Fibroblast of lung (primary cell): ENCODE measurements around the gene HMG20A. TPM values are rescaled to one million over a fixed set of nuclear protein-coding genes. Genes with fewer than 3 reads are reported as not detected.

Experiments used
- DNase-seq, 2 donors: peaks; one replicate each; pipeline versions ENCODE4 v3.0.0 to v3.0.0-alpha.2; 2010; ENCODE audit warnings: low read depth in 2 of 2
- H2AFZ ChIP-seq: 2 replicates; pipeline ENCODE4 v1.5.1; 2012; ENCODE audit warnings: low read length, control low read depth, inconsistent platforms
- H3K27ac ChIP-seq: 2 replicates; pipeline ENCODE4 v1.5.1; 2011; ENCODE audit warnings: low read length, control low read depth; ENCODE audit not compliant: insufficient read depth
- H3K27me3 ChIP-seq: 2 replicates; pipeline ENCODE4 v1.5.1; 2011; ENCODE audit warnings: mild to moderate bottlenecking, low read length; ENCODE audit not compliant: control insufficient read depth, insufficient read depth
- H3K36me3 ChIP-seq: 2 replicates; pipeline ENCODE4 v1.5.1; 2011; ENCODE audit warnings: low read length; ENCODE audit not compliant: control insufficient read depth, insufficient read depth
- H3K4me1 ChIP-seq: 2 replicates; pipeline ENCODE4 v1.5.1; 2011; ENCODE audit warnings: low read length; ENCODE audit not compliant: control insufficient read depth, insufficient read depth; ENCODE audit errors: extremely low read depth
- H3K4me2 ChIP-seq: 2 replicates; pipeline ENCODE4 v1.5.1; 2011; ENCODE audit warnings: low read length, control low read depth; ENCODE audit not compliant: insufficient read depth; ENCODE audit errors: extremely low read depth
- H3K4me3 ChIP-seq, 4 experiments: fragments of 200-600 bp in 1 of 4; sonication (generic) in 1 of 4; replicated peaks in 1 of 4; 2 replicates each; pipeline ENCODE4 v1.5.1; 2011 to 2016; ENCODE audit warnings: low read length in 4 of 4, low read depth in 3 of 4, mild to moderate bottlenecking in 3 of 4, control low read depth in 2 of 4, inconsistent platforms in 1 of 4, mixed read lengths in 1 of 4; ENCODE audit not compliant: insufficient read depth in 1 of 4; ENCODE audit errors: control extremely low read depth in 1 of 4
- H3K79me2 ChIP-seq: 2 replicates; pipeline ENCODE4 v1.5.1; 2012; ENCODE audit warnings: mild to moderate bottlenecking, low read length, inconsistent platforms; ENCODE audit not compliant: control insufficient read depth, insufficient read depth
- H3K9ac ChIP-seq: 2 replicates; pipeline ENCODE4 v1.5.1; 2011; ENCODE audit warnings: mild to moderate bottlenecking, low read length, control low read depth; ENCODE audit not compliant: insufficient read depth
- H3K9me3 ChIP-seq: 2 replicates; pipeline ENCODE4 v1.5.1; 2012; ENCODE audit warnings: low read depth, low read length; ENCODE audit not compliant: control insufficient read depth, insufficient read depth
- H4K20me1 ChIP-seq: 2 replicates; pipeline ENCODE4 v1.5.1; 2011; ENCODE audit warnings: low read length; ENCODE audit not compliant: control insufficient read depth, insufficient read depth; ENCODE audit errors: extremely low read depth
- EZH2 ChIP-seq: IDR thresholded peaks from 2 replicates; pipeline ENCODE4 v1.5.1; 2012; ENCODE audit warnings: low read length, control low read depth, mild to moderate bottlenecking; ENCODE audit errors: missing control alignments
- polyA plus RNA-seq, 2 donors: library from polyadenylated mRNA; depleted of rRNA in 1 of 2; stranded (reverse) in 1 of 2; unstranded in 1 of 2; fragments of >200 nt; gene quantifications; 2 replicates each; pipeline ENCODE4 v1.2.1, GENCODE V29; 2011 to 2012; ENCODE audit warnings: missing spikeins in 1 of 2
- total RNA-seq: library from RNA; depleted of rRNA; stranded (reverse); fragments of >200 nt; gene quantifications from 2 replicates; pipeline ENCODE4 v1.2.1, GENCODE V29; 2014
- TF ChIP-seq, protein P1 (sequence below), 2 donors: IDR thresholded peaks in 1 of 2; conservative IDR thresholded peaks in 1 of 2; 1 replicate in 1 of 2; 2 replicates in 1 of 2; pipeline ENCODE4 v1.5.1; 2011 to 2012; ENCODE audit warnings: low read length in 2 of 2, control low read depth in 1 of 2, inconsistent platforms in 1 of 2, low read depth in 1 of 2, mild to moderate bottlenecking in 1 of 2

HMG20A gene
- total and polyA plus RNA-seq, 2 donors (not counting 1 experiment from before 2014, with no cell fraction given) = 26.3 to 38.0 TPM

DNA sequence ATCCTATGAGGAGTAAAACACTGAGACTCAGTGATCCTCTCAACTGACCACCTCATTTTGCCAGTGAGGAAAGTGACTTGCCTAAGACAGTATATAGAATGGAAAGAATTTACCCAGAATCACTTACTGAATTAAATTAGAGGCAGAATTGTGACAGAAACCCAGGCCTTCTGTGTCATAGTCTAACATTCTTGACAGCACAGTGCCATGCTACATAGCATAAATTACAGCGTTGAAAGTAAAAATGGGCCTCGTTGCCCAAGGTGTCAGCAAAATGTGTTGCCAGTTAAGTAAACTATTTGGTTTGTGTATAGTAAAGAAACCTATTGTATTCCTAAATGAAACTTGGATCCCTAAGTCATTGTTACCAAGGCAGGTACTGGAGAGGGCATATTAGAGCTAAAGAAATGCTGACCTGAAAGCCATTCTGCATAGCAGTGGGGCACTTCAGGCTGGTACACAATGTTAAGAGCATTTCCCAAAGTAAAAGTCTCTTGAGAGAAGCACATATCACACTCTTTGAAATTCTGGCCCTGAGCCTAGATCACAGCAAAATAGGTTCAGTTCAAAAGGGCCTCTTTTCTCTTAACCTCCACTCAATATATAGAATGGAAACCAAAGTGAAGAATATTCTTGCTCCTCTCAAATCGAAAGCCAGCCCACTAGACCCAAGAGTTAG lies 53.8 kb downstream of the HMG20A start:
- no peak overlapping the region for H3K4me3 ChIP-seq
- no peaks in the 10 kb centered on the region for H3K4me1 ChIP-seq
- no peak for TF ChIP-seq EZH2
- TF ChIP-seq, protein P1, sequence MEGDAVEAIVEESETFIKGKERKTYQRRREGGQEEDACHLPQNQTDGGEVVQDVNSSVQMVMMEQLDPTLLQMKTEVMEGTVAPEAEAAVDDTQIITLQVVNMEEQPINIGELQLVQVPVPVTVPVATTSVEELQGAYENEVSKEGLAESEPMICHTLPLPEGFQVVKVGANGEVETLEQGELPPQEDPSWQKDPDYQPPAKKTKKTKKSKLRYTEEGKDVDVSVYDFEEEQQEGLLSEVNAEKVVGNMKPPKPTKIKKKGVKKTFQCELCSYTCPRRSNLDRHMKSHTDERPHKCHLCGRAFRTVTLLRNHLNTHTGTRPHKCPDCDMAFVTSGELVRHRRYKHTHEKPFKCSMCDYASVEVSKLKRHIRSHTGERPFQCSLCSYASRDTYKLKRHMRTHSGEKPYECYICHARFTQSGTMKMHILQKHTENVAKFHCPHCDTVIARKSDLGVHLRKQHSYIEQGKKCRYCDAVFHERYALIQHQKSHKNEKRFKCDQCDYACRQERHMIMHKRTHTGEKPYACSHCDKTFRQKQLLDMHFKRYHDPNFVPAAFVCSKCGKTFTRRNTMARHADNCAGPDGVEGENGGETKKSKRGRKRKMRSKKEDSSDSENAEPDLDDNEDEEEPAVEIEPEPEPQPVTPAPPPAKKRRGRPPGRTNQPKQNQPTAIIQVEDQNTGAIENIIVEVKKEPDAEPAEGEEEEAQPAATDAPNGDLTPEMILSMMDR (conservative IDR thresholded peaks at IDR 0.05 in 1 of 2, IDR thresholded peaks at IDR 0.05 in 1 of 2; ENCODE audit: low read depth in 1 of 2, low read length in 2 of 2) = no peak
- no peak overlapping the region for H2AFZ ChIP-seq
- no peaks in the 10 kb centered on the region for H4K20me1 ChIP-seq
- no peak overlapping the region for H3K9ac ChIP-seq
- no peaks in the 10 kb centered on the region for H3K79me2 ChIP-seq
- H3K27me3 ChIP-seq = no peaks in the 10 kb centered on the region
- no peak for DNase-seq
- H3K27ac ChIP-seq = no peak overlapping the region
- H3K9me3 ChIP-seq = no peaks in the 10 kb centered on the region
- no peak overlapping the region for H3K4me2 ChIP-seq
- H3K36me3 ChIP-seq = no peaks in the 10 kb centered on the region

- H3K4me3 ChIP-seq = no peak overlapping the region
- H3K27ac ChIP-seq = no peak overlapping the region
- H3K4me2 ChIP-seq = no peak overlapping the region
- no peaks in the 10 kb centered on the region for H4K20me1 ChIP-seq
- no peaks in the 10 kb centered on the region for H3K27me3 ChIP-seq
- no peaks in the 10 kb centered on the region for H3K79me2 ChIP-seq
- H3K9ac ChIP-seq = no peak overlapping the region
- no peak overlapping the region for H2AFZ ChIP-seq
- H3K4me1 ChIP-seq = no peaks in the 10 kb centered on the region
- no peaks in the 10 kb centered on the region for H3K9me3 ChIP-seq
- DNase-seq = no peak
- TF ChIP-seq EZH2 = no peak
- TF ChIP-seq, protein P1 (conservative IDR thresholded peaks at IDR 0.05 in 1 of 2, IDR thresholded peaks at IDR 0.05 in 1 of 2; ENCODE audit: low read depth in 1 of 2, low read length in 2 of 2) = no peak
- no peaks in the 10 kb centered on the region for H3K36me3 ChIP-seq
These were observed 54.3 kb downstream of the HMG20A start for GRCh38 chr15:77475001-77475400.

- no peak overlapping the region for H3K4me3 ChIP-seq
- no peak overlapping the region for H3K4me2 ChIP-seq
- no peaks in the 10 kb centered on the region for H3K4me1 ChIP-seq
- TF ChIP-seq, protein P1 (conservative IDR thresholded peaks at IDR 0.05 in 1 of 2, IDR thresholded peaks at IDR 0.05 in 1 of 2; ENCODE audit: low read depth in 1 of 2, low read length in 2 of 2) = no peak
- TF ChIP-seq EZH2 = no peak
- H4K20me1 ChIP-seq = no peaks in the 10 kb centered on the region
- H3K9me3 ChIP-seq = no peaks in the 10 kb centered on the region
- H3K9ac ChIP-seq = no peak overlapping the region
- H3K79me2 ChIP-seq = no peaks in the 10 kb centered on the region
- no peak overlapping the region for H3K27ac ChIP-seq
- DNase-seq = no peak
- H3K27me3 ChIP-seq = no peaks in the 10 kb centered on the region
- no peaks in the 10 kb centered on the region for H3K36me3 ChIP-seq
- no peak overlapping the region for H2AFZ ChIP-seq
These were observed 55.2 kb downstream of the HMG20A start for GRCh38 chr15:77475898-77476297.
